Measurements from ENCODE around the gene NABP1.

NABP1 gene

GRCh38 chr2:191713837-191714236 is 35.9 kb downstream of the NABP1 start:
- no peak for DNase-seq

GRCh38 chr2:191714925-191715324 is 37.0 kb downstream of the NABP1 start:
- no peak for DNase-seq

GRCh38 chr2:191715471-191715870 is 37.5 kb downstream of the NABP1 start:
- DNase-seq, result no peak

GRCh38 chr2:191719261-191719660 is 41.3 kb downstream of the NABP1 start:
- no peak for DNase-seq

GRCh38 chr2:191719938-191720337 is 42.0 kb downstream of the NABP1 start:
- no peak for DNase-seq

GRCh38 chr2:191721331-191721730 is 43.4 kb downstream of the NABP1 start:
- DNase-seq, result no peak

- DNase-seq, result no peak
Measured at GRCh38 chr2:191724015-191724414, 46.1 kb downstream of the NABP1 start.

- DNase-seq, result no peak
Measured at GRCh38 chr2:191728750-191729624, 51.1 kb downstream of the NABP1 start.

GRCh38 chr2:191730263-191730662 is 52.3 kb downstream of the NABP1 start:
- DNase-seq, result no peak

Measured in stimulated activated CD8-positive, alpha-beta memory T cell treated with anti-CD3 and anti-CD28 coated beads, Interleukin-4, amount 100 ng/mL, for 48 hours (primary cell).